Islet precursor cell (in vitro differentiated cells): ENCODE data around the gene KRTAP5-9.
A peak's percentile ranks its signal among the peaks of the same experiment; 100 is the strongest.
"Not testable (repeated sequence)": the region's sequence is repeated elsewhere in the genome, so short reads cannot be mapped to it uniquely, and the experiment has no call there.

Experiments used
- DNase-seq: peaks from one replicate; pipeline ENCODE4 v3.0.0-alpha.2; 2018

KRTAP5-9 gene

DNA sequence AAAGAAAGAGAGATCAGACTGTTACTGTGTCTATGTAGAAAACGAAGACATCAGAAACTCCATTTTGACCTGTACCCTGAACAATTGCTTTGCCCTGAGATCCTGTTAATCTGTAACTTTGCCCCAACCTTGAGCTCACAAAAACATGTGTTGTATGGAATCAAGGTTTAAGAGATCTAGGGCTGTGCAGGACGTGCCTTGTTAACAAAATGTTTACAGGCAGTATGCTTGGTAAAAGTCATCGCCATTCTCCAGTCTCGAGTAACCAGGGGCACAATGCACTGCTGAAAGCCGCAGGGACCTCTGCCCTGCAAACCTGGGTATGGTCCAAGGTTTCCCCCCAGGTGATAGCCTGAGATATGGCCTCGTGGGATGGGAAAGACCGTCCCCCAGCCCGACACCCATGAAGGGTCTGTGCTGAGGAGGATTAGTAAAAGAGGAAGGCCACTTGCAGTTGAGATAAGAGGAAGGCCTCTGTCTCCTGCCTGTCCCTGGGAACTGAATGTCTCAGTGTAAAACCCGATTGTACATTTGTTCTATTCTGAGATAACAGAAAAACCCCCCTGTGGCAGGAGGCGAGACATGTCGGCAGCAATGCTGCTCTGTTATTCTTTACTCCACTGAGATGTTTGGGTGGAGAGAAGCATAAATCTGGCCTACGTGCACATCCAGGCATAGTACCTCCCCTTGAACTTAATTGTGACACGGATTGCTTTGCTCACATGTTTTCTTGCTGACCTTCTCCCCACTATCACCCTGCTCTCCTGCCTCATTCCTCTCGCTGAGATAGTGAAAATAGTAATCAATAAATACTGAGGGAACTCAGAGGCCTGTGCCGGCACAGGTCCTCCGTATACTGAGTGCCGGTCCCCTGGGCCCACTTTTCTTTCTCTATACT lies 13.3 kb upstream of the KRTAP5-9 start:
- DNase-seq: not testable (repeated sequence)

DNA sequence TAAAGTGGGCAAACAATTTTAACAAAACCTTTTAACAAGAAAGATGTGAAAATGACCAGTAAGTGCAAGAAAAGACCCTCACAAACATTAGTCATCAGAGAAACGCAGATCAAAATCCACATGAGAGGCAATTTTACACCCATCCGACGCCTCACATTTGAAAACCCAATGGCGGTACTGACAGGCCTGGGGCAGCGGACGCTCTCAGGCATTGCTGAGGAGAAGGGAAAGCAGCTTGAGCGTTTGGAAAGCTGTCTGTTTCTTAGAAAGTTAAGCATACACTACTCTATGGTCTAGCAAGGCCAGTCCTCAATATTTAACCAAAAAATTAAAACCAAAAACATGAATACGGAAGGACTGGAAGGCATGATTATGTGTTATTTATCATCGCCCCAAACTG lies 12.4 kb upstream of the KRTAP5-9 start:
- peak; percentile 9 for DNase-seq

DNA sequence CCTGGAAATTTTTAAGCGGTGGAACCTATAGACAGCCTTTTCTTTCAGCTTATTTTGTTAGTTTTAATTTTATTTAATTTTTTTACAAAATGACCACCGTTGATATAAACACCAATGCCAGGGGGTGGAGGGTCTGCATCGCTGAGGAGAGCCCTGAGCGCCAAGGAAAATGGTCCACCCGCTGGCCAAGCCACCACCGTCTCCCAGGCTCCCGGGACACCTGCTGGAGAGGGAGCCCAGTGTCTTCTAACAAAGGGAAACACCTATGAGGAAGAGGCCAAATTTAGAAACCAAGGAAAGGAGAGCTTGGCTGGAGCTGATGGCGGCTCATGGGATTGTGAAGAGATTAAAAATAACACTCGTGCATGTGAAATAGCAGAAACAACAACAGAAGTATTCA lies 10.7 kb upstream of the KRTAP5-9 start:
- DNase-seq: peak; percentile 34

DNA sequence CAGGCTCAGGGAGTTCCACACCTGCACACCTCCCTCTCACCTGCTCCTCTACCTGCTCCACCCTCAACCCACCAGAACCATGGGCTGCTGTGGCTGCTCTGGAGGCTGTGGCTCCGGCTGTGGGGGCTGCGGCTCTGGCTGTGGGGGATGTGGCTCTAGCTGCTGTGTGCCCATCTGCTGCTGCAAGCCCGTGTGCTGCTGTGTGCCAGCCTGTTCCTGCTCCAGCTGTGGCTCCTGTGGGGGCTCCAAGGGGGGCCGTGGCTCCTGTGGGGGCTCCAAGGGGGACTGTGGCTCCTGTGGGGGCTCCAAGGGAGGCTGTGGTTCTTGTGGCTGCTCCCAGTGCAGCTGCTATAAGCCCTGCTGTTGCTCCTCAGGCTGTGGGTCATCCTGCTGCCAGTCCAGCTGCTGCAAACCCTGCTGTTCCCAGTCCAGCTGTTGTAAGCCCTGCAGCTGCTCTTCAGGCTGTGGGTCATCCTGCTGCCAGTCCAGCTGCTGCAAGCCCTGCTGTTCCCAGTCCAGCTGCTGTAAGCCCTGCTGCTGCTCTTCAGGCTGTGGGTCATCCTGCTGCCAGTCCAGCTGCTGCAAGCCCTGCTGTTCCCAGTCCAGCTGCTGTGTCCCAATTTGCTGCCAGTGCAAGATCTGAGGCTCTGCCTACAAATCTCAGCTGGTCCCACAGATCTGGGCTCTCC lies 10.1 kb upstream of the KRTAP5-9 start, which contains the start of gene KRTAP5-8:
Gene KRTAP5-8, plus strand, starts transcription at position 49 of the 689 bp plus-strand sequence. Its CDS starts 31 bp downstream, at position 80.
- DNase-seq: peak; percentile 22

DNA sequence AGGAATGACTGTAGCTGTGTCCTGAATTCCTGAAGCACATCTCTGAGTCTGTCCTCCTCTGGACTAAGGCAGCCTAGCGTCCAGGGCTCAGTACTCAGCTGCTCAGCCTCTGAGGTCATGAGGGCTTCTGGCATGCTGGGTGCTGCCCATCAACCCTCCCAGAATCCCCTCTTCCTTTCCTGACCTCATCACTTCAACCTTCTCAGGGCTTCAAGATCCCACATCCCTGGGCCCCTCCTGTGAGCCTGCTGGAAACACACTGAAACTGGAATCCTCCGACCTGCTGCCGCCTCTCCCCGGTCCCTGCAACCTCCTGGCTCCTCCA lies 9.6 kb upstream of the KRTAP5-9 start:
- peak; percentile 78 for DNase-seq

DNA sequence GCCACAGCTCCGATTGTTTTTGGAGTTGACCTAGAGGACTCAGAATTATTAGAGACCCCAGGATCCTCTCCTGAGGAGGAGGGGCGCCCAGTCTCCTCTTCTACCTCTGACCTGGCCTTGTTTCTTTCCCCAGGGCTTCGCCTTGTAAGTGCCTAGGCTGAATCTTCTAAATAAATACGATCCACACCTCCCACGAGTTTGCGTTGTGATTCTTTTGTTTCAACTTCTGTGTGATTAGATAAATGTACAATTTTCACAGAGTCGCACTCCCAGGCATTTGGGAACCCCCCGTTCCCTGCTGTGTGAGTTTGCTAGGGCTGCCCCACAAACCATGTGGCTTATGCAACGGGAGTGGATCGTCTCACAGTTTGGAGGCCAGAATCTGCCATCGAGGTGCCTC lies 9.2 kb upstream of the KRTAP5-9 start:
- peak; percentile 32 for DNase-seq

GRCh38 chr11:71539971-71540370 lies 8.2 kb upstream of the KRTAP5-9 start:
- DNase-seq: peak; percentile 16

GRCh38 chr11:71540521-71541304 lies 7.5 kb upstream of the KRTAP5-9 start:
- DNase-seq: peak; percentile 6

- DNase-seq: no peak
These were observed 5.8 kb upstream of the KRTAP5-9 start for GRCh38 chr11:71542382-71542781.

DNA sequence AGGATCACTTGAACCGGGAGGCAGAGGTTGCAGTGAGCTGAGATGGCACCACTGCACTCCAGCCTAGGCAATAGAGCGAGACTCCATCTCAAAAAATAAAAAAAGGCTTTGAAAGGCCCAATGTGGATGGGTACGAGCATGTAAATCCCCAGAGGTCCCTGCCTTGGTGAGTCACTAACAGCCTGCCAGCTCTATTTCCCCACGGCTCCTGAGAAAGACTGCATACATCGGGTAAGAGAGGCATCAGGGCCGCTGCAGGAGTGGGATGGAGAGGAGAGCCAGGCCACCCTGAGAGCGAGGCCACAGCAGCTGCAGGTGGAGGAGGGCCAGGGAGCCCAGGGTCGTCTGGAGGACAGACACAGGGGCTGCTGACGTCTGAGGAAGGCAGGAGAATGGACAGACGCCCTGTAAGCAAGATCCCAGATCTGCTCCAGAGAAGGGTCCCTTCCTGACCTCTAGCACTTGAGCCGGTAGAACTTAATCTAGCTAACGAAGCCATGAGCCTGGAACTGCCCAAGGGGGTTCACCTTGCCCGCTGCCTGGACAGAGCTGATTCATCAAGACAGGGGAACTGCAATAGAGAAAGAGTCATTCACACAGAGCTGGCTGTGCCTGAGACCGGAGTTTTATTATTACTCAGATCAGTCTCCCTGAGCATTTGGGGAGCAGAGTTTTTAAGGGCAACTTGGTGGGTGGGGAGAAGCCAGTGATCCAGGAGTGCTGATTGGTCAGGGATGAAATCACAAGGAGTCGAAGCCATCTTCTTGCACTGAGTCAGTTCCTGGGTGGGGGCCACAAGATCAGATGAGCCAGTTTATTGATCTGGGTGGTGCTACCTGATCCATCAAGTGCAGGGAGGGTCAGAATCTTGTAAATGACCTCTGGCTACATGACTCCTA lies 5.1 kb upstream of the KRTAP5-9 start:
- DNase-seq: peak; percentile 47

DNA sequence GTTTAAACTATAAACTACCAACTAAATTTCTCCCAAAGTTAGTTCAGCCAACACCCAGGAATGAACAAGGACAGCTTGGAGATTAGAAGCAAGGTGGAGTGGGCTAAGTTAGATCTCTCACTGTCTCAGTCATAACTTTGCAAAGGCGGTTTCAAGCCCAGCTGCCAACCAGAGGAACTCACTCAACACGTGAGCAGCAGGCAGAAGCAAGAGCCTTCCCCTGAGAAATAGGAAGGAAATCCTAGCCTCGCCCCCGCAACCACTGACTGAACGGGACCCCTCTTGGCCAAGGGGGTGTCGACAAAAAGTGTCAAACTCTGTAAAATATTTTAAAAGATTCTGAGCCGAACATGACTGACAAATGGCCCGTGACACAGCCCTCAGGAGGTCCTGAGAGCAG lies 4.4 kb upstream of the KRTAP5-9 start:
- peak; percentile 26 for DNase-seq

DNA sequence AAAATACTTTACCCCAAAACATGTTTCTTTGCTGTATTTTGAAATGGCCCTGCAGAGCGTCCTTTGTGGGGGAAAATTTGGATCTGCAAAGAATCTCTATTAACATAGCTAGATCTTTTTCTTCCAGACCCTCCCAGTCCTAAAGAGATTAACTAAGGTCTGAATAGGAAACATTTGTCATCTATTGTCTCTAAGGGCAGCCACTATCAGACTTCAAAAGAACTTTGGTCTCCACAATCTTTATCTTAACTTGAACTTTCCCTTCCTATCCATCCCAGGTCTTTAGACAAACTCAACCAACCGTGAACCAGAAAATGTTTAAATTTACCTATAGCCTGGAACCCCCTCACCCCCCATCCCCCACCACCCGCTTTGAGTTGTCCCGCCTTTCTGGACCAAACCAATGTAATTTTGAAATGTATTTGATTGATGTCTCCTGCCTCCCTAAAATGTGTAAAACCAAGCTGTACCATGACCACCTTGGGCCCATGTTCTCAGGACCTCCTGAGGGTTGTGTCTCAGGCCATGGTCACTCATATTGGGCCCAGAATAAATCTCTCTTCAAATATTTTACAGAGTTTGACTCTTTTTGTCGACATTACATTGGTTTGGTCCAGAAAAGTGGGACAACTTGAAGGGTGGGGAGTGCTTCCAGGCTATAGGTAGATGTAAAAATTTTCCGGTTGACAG lies 3.5 kb upstream of the KRTAP5-9 start:
- DNase-seq: peak; percentile 11

GRCh38 chr11:71545405-71545966 lies 2.7 kb upstream of the KRTAP5-9 start:
- peak; percentile 16 for DNase-seq

DNA sequence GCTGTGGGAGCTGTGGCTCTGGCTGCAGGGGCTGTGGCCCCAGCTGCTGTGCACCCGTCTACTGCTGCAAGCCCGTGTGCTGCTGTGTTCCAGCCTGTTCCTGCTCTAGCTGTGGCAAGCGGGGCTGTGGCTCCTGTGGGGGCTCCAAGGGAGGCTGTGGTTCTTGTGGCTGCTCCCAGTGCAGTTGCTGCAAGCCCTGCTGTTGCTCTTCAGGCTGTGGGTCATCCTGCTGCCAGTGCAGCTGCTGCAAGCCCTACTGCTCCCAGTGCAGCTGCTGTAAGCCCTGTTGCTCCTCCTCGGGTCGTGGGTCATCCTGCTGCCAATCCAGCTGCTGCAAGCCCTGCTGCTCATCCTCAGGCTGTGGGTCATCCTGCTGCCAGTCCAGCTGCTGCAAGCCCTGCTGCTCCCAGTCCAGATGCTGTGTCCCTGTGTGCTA lies 514 bp downstream of the KRTAP5-9 start:
- DNase-seq: peak; percentile 41

GRCh38 chr11:71551711-71552110 lies 3.5 kb downstream of the KRTAP5-9 start:
- no peak for DNase-seq

DNA sequence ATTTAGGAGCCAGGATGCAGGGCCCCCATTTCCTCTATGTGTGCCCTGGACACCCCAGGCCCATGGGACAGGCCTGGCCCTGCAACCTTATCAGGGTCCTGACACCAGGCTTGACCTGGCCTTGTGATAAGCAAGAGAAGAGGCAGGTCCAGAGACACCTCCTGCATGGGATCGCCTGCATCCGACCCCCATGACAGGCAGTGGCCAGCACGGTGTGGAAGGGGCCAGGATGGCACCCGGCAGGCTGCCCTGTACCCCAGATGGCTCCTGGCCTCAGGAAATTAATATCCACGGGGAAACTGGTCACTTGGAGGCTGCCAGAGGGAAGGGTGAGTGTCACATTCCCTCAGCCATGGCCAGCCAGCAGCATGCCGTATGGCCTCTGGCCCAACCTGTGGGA lies 6.8 kb downstream of the KRTAP5-9 start:
- no peak for DNase-seq

DNA sequence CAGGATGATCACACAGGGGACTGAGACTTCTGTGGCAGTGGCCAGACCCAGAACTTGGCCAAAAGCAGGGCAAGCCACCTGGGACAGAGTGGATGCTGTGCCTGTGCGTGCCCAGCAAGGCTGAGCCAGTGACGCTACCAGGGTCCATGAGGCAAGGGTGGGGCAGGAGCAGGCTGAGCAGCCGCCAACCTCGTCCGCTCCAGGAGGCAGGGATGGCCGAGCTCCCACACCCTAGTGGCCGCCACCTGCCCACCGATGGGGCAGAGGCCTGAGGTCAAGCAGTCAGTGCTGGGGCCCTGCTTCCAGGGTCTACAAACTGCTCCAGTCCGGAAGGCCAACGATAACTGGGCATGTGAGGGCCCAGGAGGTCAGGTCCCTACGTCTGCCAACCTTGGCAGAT lies 7.3 kb downstream of the KRTAP5-9 start:
- no peak for DNase-seq

- peak; percentile 5 for DNase-seq
These were observed 7.8 kb downstream of the KRTAP5-9 start for GRCh38 chr11:71556018-71556417.

DNA sequence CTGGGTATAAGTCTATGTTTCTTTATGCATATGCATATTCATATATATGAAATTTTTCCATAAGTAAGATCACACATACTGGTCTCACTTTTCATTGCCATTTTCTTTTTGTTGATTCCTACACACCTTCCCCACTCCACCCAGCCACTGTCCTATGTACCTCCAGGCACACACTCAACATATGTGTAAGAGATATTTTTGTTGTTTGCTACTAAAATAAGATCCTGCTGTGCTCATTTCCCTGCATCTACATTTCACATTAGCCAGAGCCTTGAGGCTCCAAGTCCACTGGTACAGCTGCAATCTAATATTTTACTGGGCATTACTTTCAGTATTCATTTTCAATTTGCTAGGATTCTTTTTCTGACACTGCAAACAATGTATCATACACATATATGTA lies 9.0 kb downstream of the KRTAP5-9 start:
- peak; percentile 2 for DNase-seq

- peak; percentile 9 for DNase-seq
These were observed 10.8 kb downstream of the KRTAP5-9 start for GRCh38 chr11:71558996-71559395.

- DNase-seq: peak; percentile 5
These were observed 13.9 kb downstream of the KRTAP5-9 start for GRCh38 chr11:71562120-71562519.
